Measurements from ENCODE around the gene MSH5.

MSH5 gene

DNA sequence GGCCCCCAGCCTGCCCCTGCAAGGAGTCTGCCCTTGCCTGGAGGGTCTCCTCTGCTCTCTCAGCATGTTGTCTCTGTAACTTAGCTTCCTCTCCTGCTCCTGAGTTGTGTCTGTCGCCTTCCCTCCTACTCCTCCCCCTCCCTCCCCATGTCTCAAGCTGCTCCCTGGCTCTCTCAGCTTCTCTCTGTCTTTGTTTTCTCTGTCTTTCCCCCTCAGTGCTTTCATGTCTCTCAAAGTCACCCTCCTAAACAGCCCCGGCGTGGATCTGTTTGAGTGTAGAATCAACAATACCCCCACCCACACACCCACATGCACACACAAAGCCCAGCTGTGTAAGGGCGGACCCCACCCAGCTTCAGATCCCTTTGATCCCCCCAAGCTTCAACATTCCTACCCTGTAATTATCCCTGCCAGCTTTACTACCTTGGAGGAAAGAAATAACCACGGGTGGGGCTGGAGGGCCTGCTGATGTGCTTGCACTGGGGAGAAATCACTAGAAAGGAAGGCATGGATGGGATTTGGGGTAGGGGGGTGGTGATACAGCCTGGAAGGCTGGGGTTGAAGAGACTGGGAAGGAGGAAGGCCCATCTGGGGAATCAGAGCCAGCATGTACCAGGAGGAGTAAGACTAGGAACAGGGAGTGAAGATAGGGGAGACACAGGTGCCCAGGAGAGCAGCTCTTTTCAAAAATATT, 25.7 kb upstream of the MSH5 start:
- DNase-seq = no peak

GRCh38 chr6:31715022-31715958, 24.5 kb upstream of the MSH5 start, which contains the start of gene LY6G6D:
TSS of gene LY6G6D (plus strand) at chr6:31715348. CDS start at chr6:31715356, 8 bp downstream.
- no peak for DNase-seq

- no peak for DNase-seq
Measured at GRCh38 chr6:31717499-31718222, 22.1 kb upstream of the MSH5 start.

DNA sequence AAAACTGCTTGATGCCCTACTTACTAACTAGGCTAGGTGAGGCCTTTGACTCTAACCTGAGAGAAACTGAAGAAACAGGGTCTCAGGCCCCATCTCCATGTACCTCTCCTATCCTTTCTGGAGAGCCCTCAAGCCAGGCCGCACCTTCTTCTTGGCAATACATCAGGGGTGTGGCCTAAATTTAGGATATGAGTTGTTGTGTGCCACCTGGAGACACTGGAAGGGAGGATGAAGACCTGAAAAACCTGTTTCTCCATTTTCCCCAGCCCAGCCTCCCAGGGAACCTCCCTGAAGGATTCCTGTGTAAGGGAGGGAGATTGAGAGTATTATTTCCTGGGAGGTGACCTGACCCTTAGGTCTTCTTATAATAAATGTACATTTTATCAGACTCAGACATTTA, 21.5 kb upstream of the MSH5 start:
- no peak for DNase-seq

DNA sequence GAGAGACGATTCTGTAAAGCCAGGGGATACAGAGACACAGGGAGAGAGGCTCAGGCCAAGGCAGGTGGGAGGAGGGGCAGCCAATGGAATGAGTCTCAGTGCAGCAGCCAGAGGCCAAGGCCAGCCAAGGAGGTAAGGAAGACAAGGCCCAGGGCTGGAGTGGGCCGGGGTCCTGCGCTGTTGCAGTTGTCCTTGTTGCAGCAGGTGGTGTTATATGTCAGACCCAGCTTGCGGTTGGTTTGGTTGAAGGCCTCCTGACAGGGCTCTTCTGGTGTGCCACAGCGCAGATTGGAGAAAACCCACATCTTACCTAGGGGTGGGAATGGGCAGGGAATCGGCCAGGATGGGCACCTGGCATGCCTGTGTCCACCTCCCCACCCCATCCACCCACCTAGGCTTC, 20.8 kb upstream of the MSH5 start:
- DNase-seq = no peak

DNA sequence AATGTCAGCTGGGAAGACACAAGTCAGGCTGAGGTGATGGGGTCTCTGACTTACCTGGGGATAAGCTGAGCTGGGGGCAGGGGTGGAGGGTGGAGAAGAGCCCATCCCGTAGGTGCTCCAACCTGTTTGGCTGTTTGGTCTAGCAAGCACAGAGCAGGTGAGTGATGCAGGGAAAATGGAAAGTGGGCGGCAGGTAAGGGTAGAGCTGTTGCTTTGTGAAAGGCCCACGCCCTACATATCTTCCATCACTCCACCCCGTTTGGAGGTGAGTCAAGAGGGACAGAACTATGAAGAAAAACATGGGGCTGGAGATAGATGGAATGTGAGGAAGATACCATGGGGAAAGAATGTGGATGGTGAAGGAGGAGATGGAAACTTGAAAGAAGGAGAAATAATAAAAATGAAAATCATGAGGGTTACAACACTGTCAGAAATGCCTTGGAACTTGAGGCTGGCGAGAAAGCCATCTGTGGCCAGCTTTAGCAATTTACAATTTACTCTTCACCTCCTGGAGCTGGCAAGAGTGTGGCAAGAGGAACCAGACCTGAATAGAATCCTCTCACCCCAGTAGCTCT, 19.5 kb upstream of the MSH5 start:
- no peak for DNase-seq

- DNase-seq = no peak
Measured at GRCh38 chr6:31721351-31722020, 18.3 kb upstream of the MSH5 start, which contains the start of gene LY6G6C. TSS of gene LY6G6C (minus strand) at chr6:31721746. CDS start at chr6:31721679, 67 bp downstream.

- DNase-seq = no peak
Measured at GRCh38 chr6:31722173-31722572, 17.6 kb upstream of the MSH5 start.

- no peak for DNase-seq
Measured at GRCh38 chr6:31723245-31723979, 16.4 kb upstream of the MSH5 start, which contains the start of gene MPIG6B. TSS of gene MPIG6B (plus strand) at chr6:31723373. CDS start at chr6:31723384, 11 bp downstream.

DNA sequence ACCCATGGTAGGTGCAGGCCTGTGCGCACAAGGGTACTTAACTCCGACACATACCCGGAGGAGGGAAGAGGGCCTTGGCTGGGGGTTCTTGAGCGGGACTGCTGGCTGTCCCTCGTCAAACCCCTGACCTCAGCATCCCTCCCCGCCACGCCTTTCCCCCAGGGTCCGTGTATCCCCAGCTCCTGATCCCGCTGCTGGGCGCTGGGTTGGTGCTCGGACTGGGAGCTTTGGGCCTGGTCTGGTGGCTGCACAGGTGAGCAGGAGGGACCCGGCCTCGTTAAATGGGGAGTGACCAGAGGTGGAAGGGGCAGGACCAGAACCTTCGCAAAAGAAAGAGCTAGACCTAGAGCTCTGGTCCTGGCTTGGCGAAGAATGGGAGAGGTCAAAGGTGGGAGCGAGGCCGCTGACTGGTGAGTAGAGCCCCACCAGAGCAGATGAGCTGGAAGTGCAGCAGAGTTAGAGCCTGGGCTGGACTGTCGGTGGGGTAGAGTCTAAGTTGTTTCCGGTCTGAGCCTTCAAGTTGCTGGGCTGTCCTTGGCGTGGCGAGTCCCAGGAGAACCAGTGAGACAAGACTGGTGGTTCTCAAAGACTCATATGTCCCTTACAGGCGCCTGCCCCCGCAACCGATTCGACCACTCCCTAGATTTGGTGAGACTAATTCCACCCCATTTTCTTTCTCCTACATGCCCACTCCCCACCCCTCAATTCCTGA, 15.7 kb upstream of the MSH5 start:
- DNase-seq = no peak

DNA sequence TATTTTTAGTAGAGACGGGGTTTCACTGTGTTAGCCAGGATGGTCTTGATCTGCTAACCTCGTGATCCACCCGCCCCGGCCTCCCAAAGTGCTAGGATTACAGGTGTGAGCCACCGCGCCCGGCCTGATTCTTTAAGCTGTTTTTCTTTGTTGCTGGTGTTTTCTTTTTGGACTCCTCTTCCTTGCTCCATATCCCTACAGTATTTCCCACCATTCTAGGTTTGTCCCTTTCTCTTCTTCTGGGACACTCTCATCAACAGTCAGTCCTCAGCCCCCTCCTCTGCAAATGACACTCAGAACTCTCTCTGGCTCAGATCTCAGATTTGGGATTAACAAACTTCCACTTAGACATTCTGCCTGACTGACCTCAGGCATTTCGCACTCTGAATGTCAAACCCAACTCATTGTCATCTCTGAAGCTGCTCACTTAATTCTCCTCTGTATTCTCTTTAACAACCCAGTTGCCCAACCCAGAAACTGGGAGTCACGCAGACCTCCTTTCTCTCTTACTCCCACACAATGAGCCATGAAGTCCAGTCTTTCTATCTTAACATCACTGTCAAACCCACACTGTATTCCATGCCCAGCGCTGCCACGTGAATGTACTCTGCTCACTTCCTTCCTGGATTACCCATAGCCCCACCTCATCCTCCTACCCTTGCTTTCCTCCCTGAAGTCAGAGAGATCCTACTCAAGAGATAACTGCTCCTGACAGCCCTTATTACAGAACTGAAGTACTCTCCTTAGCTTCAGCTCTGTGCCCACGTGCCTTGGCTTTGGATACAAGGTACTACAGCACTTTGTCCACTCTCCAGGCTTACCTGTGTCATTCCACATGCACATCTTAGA, 14.1 kb upstream of the MSH5 start:
- DNase-seq = no peak

- peak; percentile 53 for DNase-seq
Measured at GRCh38 chr6:31727034-31727716, 12.6 kb upstream of the MSH5 start.

DNA sequence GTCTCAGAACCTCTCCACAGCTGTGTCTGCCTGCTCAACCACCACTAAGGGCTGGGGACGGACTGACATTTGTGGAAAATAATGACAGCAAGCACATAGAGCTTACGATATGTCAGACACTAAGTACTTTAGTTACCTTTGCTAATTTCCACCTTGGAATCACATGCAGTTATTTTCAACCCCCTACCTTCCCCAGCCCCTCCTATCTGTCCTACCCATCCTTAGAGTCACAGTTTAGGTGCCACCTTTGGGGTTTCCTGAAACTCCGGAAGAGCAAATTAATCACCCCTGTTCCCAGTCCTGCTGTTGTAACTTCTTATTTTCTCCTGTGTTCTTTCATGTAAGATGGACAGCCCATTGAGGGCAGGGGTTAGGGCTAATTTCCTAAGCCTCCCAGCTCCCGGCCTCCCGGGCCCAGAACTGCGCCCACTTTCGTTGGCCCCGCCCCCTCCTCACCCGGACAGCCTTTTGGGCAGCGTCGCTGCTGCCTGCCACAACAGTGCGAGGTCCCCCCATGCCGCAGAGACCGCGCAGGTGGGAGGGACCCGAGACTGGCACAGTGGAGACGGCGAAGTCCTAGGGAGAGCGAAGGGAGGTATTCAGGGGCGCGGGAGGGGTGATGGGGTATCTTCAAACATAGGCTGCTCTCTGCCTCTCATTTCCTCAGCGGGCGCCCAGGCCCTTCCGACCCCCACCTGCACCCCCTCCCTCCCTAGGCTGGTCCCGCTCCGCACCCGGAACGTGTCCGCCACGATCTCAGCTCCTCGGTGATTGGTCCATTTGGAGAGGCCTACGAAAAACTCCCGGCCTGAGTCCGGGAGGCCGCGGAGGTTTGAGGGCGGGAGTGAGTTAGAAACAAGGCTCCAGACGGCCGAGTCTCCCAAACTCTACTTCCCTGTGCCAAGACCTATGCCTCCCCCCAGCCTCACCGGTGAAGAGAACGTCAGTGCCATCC, 11.8 kb upstream of the MSH5 start:
- no peak for DNase-seq

DNA sequence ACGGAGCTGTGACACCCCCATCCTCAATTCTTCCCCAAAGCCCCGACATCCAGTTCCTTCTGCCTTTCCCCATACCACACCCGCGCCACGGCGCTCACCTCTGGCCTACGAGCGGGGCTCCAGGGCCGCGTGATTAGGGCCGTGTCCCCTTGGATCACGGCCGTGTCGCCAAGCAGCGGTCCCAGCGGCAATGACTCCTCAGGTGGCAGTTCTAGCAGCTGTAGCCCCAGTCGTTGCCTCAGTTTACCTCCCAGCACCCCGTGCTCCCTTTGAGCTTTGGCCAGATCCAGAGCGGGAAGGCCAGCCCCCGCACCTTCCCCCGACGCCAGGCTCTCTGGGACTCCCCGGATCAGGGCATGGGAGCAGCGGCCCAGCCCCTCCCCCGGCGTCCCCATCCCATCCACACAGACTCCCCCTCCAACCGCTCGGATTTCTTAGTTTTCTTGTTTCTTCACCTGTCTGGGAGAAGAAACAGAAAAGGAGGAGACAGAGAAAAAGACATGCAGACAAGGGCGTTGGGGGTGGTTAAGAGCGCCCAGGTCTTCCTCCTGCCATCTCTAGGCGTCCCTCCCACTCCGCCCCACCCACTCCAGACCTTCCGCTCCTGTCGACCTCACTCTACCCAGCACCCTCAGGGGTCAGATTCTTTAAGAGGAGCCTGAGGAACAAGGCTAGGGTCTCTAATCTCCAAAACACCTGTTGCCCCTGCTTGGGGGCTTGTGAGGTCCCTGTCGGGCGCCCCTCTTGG, 10.9 kb upstream of the MSH5 start, which contains the start of gene DDAH2:
Gene DDAH2, minus strand, starts transcription at position 533 of the 748 bp plus-strand sequence. Its CDS starts 138 bp downstream, at position 395.
- DNase-seq = no peak

DNA sequence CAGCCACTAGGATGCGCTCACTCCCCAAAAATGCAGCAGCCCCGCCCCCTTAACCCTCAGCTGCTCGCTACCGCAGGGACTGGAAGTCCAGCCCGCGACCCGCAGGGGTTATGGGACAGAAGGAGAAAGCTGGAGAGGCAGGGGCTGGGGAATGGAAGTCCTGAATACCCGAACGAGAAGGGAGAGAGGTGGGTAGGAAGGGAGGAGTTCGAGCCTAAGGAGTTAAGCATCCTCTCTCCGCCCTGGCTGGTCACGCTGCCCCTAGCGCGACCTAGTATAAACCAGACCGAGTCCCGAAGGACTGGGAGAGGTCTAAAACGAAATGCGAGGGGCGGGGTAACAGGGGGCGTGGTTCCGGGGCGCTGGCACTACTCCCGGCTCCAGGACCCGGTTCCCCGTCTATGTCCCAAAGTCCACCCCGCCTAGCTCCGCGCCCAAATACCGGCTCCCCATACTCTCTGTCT, 10.3 kb upstream of the MSH5 start:
- DNase-seq = peak; percentile 90

GRCh38 chr6:31729979-31730630, 9.7 kb upstream of the MSH5 start:
- peak; percentile 76 for DNase-seq

Measured in CD4-positive, alpha-beta T cell treated with Interleukin-17A for 4 hours (primary cell).